ENCODE data around the gene BUD13.

DNA sequence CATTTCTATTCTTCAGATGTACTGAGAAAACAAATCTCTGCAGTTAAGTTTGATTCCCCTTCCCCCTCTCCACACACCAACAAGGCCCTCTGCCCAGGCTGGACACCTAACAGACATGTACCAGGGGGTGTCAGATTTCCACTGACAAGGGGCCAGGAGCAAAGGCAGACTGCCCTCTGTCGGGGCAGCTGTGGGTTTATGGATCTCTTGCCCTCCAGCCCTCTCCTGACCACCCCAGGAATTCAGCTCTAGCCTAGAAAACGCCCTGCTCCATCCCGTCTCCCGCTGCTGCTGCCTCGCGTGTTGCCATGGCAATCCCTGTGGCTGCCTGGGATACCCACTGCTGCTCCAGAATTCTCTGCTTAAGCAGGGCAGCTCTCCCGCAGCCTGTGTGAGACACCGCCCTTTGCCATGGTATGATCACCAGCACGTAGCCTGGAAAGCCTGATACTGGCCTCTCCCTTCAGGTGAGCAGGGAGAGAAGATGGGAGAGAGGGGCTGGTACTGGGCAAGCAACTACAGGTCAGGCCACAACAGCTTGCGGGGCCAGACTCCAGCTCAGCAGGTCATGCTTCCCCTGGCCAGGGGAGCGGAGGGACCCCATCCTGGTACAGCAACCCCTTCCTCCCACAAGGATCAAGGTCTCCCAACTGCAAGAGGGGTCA, 41.6 kb downstream of the BUD13 start:
- TF ChIP-seq, protein P1, sequence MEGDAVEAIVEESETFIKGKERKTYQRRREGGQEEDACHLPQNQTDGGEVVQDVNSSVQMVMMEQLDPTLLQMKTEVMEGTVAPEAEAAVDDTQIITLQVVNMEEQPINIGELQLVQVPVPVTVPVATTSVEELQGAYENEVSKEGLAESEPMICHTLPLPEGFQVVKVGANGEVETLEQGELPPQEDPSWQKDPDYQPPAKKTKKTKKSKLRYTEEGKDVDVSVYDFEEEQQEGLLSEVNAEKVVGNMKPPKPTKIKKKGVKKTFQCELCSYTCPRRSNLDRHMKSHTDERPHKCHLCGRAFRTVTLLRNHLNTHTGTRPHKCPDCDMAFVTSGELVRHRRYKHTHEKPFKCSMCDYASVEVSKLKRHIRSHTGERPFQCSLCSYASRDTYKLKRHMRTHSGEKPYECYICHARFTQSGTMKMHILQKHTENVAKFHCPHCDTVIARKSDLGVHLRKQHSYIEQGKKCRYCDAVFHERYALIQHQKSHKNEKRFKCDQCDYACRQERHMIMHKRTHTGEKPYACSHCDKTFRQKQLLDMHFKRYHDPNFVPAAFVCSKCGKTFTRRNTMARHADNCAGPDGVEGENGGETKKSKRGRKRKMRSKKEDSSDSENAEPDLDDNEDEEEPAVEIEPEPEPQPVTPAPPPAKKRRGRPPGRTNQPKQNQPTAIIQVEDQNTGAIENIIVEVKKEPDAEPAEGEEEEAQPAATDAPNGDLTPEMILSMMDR (IDR thresholded peaks at IDR 0.05): no peak
- no peak for TF ChIP-seq POLR2AphosphoS5 (IDR thresholded peaks at IDR 0.05; ENCODE audit: low read depth, low read length)
